OCI-LY1 (cell line): Measurements from ENCODE around the gene CLEC18B.
"Not testable (repeated sequence)": the region's sequence is repeated elsewhere in the genome, so short reads cannot be mapped to it uniquely, and the experiment has no call there.

Experiments used
- H2AFZ ChIP-seq: fragments of 200-600 bp; sonication (generic), shearing (Covaris generic); 2 replicates; pipeline ENCODE4 v1.6.0; 2014; ENCODE audit warnings: antibody characterized with exemption, mild to moderate bottlenecking, low read length
- H3F3A ChIP-seq: fragments of 200-600 bp; sonication (generic), shearing (Covaris generic); 2 replicates; pipeline ENCODE4 v1.6.0; 2014; ENCODE audit warnings: mild to moderate bottlenecking, antibody characterized with exemption, low read length, moderate library complexity; ENCODE audit not compliant: insufficient read depth
- H3K27ac ChIP-seq: fragments of 200-600 bp; sonication (generic); 2 replicates; pipeline ENCODE4 v1.5.1; 2014; ENCODE audit warnings: low read length, mixed run types, mild to moderate bottlenecking, low read depth; ENCODE audit not compliant: poor library complexity, severe bottlenecking
- H3K27me3 ChIP-seq: fragments of 200-600 bp; sonication (generic); 2 replicates; pipeline ENCODE4 v1.6.0; 2014; ENCODE audit warnings: antibody characterized with exemption, mild to moderate bottlenecking, low read length, moderate library complexity; ENCODE audit not compliant: insufficient read depth
- H3K36me3 ChIP-seq: fragments of 200-600 bp; sonication (generic); 2 replicates; pipeline ENCODE4 v1.6.1; 2014; ENCODE audit warnings: mild to moderate bottlenecking, antibody characterized with exemption, low read length, moderate library complexity, mixed read lengths; ENCODE audit not compliant: insufficient read depth
- H3K4me1 ChIP-seq: fragments of 200-600 bp; sonication (generic); 2 replicates; pipeline ENCODE4 v1.5.1; 2014; ENCODE audit warnings: mild to moderate bottlenecking, low read length, moderate library complexity; ENCODE audit not compliant: insufficient read depth, severe bottlenecking
- H3K4me2 ChIP-seq: fragments of 200-600 bp; sonication (generic), shearing (Covaris generic); 2 replicates; pipeline ENCODE4 v1.6.1; 2014; ENCODE audit warnings: low read length
- H3K4me3 ChIP-seq: fragments of 200-600 bp; sonication (generic); 2 replicates; pipeline ENCODE4 v1.5.1; 2014; ENCODE audit warnings: low read length, low read depth, mild to moderate bottlenecking, mixed read lengths; ENCODE audit not compliant: poor library complexity, severe bottlenecking
- H3K79me2 ChIP-seq: fragments of 200-600 bp; shearing (Covaris generic); 2 replicates; pipeline ENCODE4 v1.6.1; 2016; ENCODE audit warnings: mixed run types, low read length, mixed read lengths; ENCODE audit not compliant: insufficient read depth
- H3K9ac ChIP-seq: fragments of 200-600 bp; sonication (generic), shearing (Covaris generic); 2 replicates; pipeline ENCODE4 v1.6.1; 2014; ENCODE audit warnings: mild to moderate bottlenecking, low read length, mixed read lengths
- H3K9me2 ChIP-seq: fragments of 200-600 bp; sonication (generic), shearing (Covaris generic); 2 replicates; pipeline ENCODE4 v1.6.1; 2014; ENCODE audit warnings: low read depth, mild to moderate bottlenecking, low read length, mixed read lengths
- H3K9me3 ChIP-seq: fragments of 200-600 bp; shearing (Covaris generic); 2 replicates; pipeline ENCODE4 v1.6.1; 2014; ENCODE audit warnings: low read length, mixed read lengths
- H4K20me1 ChIP-seq: fragments of 200-600 bp; sonication (generic), shearing (Covaris generic); 2 replicates; pipeline ENCODE4 v1.6.0; 2016; ENCODE audit warnings: mild to moderate bottlenecking, low read length; ENCODE audit not compliant: insufficient read depth

The CLEC18B gene

GRCh38 chr16:74412138-74412774 is 9.0 kb downstream of the CLEC18B start:
- not testable (repeated sequence) for H3K4me1 ChIP-seq, H3K9me2 ChIP-seq, H3K27me3 ChIP-seq, H3K4me3 ChIP-seq, H3K36me3 ChIP-seq, H4K20me1 ChIP-seq, H2AFZ ChIP-seq, H3K9me3 ChIP-seq, H3K79me2 ChIP-seq, H3K9ac ChIP-seq, H3F3A ChIP-seq, H3K27ac ChIP-seq, H3K4me2 ChIP-seq

DNA sequence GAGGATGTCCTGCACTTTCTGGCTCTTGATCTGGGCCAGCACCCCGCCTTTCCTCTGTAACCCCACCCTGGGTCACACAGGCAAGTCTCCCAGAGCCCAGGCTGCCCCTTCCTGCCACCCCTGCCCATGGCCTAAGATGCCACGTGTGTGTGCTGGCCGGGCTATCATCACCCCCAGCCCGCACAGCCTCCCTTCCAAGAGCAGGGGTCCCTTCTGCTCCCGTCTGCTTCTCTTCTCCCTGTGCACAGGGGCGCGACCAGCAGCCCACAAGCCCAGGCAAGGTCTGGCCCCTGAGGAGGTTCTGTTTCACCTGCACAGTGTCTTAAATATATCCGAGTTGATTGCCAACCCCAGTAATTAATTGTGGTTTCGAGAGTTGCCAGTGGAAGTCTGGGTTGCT is 10.3 kb downstream of the CLEC18B start:
- H3K9ac ChIP-seq, H3K36me3 ChIP-seq, H3K27ac ChIP-seq, H3K9me2 ChIP-seq, H3K4me1 ChIP-seq, H2AFZ ChIP-seq, H4K20me1 ChIP-seq, H3K4me3 ChIP-seq, H3K9me3 ChIP-seq, H3K4me2 ChIP-seq, H3F3A ChIP-seq, H3K27me3 ChIP-seq, H3K79me2 ChIP-seq: not testable (repeated sequence)

- not testable (repeated sequence) for H3K79me2 ChIP-seq, H4K20me1 ChIP-seq, H3K4me1 ChIP-seq, H3K9me2 ChIP-seq, H3K27me3 ChIP-seq, H3K4me3 ChIP-seq, H3K27ac ChIP-seq, H3K36me3 ChIP-seq, H3K4me2 ChIP-seq, H3K9ac ChIP-seq, H3F3A ChIP-seq, H3K9me3 ChIP-seq, H2AFZ ChIP-seq
Observed at GRCh38 chr16:74410057-74410957, 11.0 kb downstream of the CLEC18B start.

DNA sequence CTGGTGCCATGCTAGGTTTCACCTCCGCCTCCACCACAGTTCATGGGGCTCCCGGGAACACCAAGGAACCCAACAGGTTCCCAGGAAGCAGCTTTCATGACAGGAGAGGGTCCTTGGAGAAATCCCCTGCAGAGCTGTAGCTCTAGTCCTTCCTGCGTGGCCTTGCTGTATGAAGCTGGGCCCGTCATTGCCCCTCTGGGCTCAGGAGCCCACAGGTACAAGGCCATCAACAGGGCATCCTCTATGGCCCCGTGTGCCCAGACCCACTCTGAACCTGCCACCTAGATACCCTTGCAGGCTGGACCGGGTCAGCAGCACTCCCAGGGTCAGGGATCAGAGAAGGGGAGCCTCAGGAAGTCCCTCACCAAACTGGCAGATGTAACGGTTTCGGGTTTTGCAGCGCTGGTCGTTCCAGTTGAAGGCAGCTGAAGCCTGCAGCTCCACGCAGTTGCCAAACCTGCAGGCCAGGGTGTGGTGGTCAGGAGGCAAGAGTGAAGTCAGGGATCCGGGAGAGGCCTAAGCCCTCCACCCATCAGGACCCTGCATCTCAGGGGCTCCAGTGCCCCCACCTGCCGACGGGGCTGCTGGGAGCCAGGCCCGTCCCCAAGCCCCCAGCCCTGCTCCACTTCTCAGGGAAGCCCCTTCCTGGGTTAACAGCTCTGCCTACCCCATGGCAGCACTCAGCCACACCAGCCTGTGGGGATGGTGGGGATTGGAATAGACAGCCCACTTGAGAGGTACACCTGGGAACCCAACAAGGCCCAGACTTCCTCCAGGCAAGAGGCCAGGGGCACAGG is 11.9 kb downstream of the CLEC18B start:
- not testable (repeated sequence) for H3F3A ChIP-seq, H4K20me1 ChIP-seq, H3K9me2 ChIP-seq, H3K9me3 ChIP-seq, H3K36me3 ChIP-seq, H3K9ac ChIP-seq, H3K27me3 ChIP-seq, H3K79me2 ChIP-seq, H2AFZ ChIP-seq, H3K27ac ChIP-seq, H3K4me2 ChIP-seq, H3K4me3 ChIP-seq, H3K4me1 ChIP-seq

DNA sequence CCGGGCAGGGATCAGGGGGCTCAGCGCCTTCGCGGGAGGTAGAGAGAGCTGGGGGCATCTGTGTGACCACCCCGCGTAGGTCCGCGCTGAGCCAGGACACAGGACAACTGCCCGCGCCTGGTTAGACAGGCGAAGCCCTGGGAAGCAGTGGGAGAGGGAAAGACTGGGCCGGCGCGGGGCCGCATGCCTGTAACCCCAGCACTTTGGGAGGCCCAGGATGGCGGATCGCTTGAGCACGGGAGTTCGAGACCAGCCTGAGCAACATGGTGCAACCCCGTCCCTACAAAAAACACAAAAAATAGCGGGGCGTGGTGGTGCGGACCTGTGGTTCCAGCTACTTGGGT is 13.9 kb downstream of the CLEC18B start:
- H3K36me3 ChIP-seq, H3K27ac ChIP-seq, H3K9me3 ChIP-seq, H3K27me3 ChIP-seq, H3K4me2 ChIP-seq, H3K79me2 ChIP-seq, H3F3A ChIP-seq, H4K20me1 ChIP-seq, H3K9me2 ChIP-seq, H3K4me1 ChIP-seq, H3K4me3 ChIP-seq, H2AFZ ChIP-seq, H3K9ac ChIP-seq: not testable (repeated sequence)

DNA sequence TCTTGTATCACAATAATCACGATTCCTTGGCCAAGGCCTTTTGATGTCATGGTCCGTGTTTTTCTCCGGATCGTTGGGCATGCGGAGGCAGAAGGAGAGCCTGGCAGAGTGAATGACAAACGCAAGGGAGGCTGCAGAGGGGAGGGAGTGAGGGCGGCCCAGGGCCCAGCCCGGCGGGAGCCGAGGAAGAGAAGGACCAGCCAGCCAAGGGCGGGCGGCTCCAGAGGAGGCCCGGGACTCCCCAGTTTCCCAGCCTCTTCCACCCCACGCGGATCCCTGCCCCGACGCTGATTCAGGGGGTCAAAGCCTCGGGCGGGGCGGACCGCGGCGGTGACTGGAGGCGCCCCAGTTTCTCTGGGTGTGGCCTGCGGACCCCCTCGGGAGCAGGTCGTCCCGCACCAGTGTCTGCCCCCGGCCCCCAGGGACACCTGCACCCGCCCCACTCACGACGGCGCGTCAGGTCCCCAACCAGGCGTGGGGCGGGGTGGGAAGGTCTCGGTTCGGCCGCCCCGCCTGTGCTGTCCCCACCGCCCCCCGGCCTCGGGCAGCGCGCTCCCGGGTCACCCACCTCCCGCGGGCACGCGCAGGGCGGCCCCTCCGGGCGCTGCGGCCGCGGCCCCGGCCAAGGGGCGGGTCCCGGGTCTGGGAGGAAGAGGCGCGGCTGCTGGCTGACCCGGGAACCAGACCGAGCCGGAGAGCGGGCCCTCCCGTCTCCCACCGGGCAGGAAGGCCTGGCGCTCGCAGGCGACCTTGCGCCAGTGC is 14.5 kb downstream of the CLEC18B start:
- not testable (repeated sequence) for H3K9ac ChIP-seq, H3K36me3 ChIP-seq, H3K79me2 ChIP-seq, H4K20me1 ChIP-seq, H3K9me3 ChIP-seq, H3K27ac ChIP-seq, H2AFZ ChIP-seq, H3K4me3 ChIP-seq, H3F3A ChIP-seq, H3K4me2 ChIP-seq, H3K27me3 ChIP-seq, H3K9me2 ChIP-seq, H3K4me1 ChIP-seq
